ENCODE measurements around the gene FGFR2. TPM values are rescaled to one million over a fixed set of nuclear protein-coding genes. Genes with fewer than 3 reads are reported as not detected.

The FGFR2 gene
- total and polyA plus RNA-seq, 2 of the 4 experiments (the other 2 are of a cell fraction), result not detected

GRCh38 chr10:121478556-121478955, 119.7 kb downstream of the FGFR2 start:
- no CpG with 5 or more reads among the region's 7 CpGs for WGBS, 2 experiments (ENCODE audit: extremely low coverage in 2 of 2, insufficient read length in 1 of 2)

More at GRCh38 chr10:121478556-121478955, 119.7 kb downstream of the FGFR2 start:
- Histone ChIP-seq H2BK15ac (ENCODE audit: low read depth, low read length) (no peak overlapping the region), H3K9ac (ENCODE audit: low read depth, low read length) (no peak overlapping the region), H2AK9ac (replicated peaks; ENCODE audit: low read depth, low read length, poor library complexity) (no peak overlapping the region), H3K79me1 (ENCODE audit: low read depth in 1 of 2, low read length in 2 of 2) (no peaks in the 10 kb centered on the region), H3K9me1 (ENCODE audit: insufficient read depth, low read length) (no peaks in the 10 kb centered on the region), H2AK5ac (ENCODE audit: low read depth, low read length) (no peak overlapping the region), H3K4ac (ENCODE audit: low read depth, low read length) (no peak overlapping the region), H3K4me2 (ENCODE audit: low read depth, low read length) (no peak overlapping the region), H3K56ac (ENCODE audit: extremely low read depth, insufficient read depth, low read length) (no peak overlapping the region), H2BK5ac (ENCODE audit: low read depth, low read length, poor library complexity, severe bottlenecking) (no peak overlapping the region), H4K20me1 (ENCODE audit: insufficient read depth, low read length) (no peaks in the 10 kb centered on the region), H4K5ac (ENCODE audit: low read depth, low read length) (no peak overlapping the region), H3K23ac (ENCODE audit: low read depth, low read length) (no peak overlapping the region), H2BK120ac (ENCODE audit: low read depth, low read length) (no peak overlapping the region), H3K36me3 (ENCODE audit: control insufficient read depth, insufficient read depth, low read length) (no peaks in the 10 kb centered on the region), H4K91ac (ENCODE audit: insufficient read depth, low read depth, low read length) (no peak overlapping the region), H3K14ac (replicated peaks; ENCODE audit: low read depth, low read length) (no peak overlapping the region), H4K8ac (ENCODE audit: low read depth in 2 of 2, low read length in 2 of 2) (no peak overlapping the region), H3K4me3 (ENCODE audit: insufficient read depth, low read depth, low read length) (no peak overlapping the region), H2BK20ac (ENCODE audit: low read depth, low read length) (no peak overlapping the region), H3K18ac (ENCODE audit: low read depth, low read length) (no peak overlapping the region), H3K27ac (ENCODE audit: insufficient read depth, low read length) (no peak overlapping the region), H2AFZ (replicated peaks; ENCODE audit: low read length, poor library complexity) (no peak overlapping the region), H3K27me3 (ENCODE audit: control insufficient read depth, insufficient read depth, low read length) (no peaks in the 10 kb centered on the region), H3K9me3 (ENCODE audit: control insufficient read depth, insufficient read depth, low read length) (peaks cover 22% of the 10 kb centered on the region), H3K4me1 (ENCODE audit: control insufficient read depth, insufficient read depth, low read length) (no peaks in the 10 kb centered on the region)
- ATAC-seq (ENCODE audit: low read depth), result no peak
- in situ Hi-C loops (cut with MboI; ENCODE audit: low sequenced_read_pairs), result no loop called here
- CTCF ChIA-PET, result no interaction called here
- intact Hi-C loops (cut with micrococcal nuclease), result no loop called here
- dilution Hi-C loops (cut with HindIII; ENCODE audit: low sequenced_read_pairs, unreplicated experiment), result no loop called here
- POLR2A ChIA-PET (ENCODE audit: unreplicated experiment), result no interaction called here
- DNase-seq, result no peak
- BruUV-seq (replicated peaks), result no TSS peak
- no peak for TF ChIP-seq RAD21 (IDR thresholded peaks at IDR 0.05; ENCODE audit: low read length)
- TF ChIP-seq SMC3 (IDR thresholded peaks at IDR 0.05; ENCODE audit: low read depth, low read length), result no peak
- no peak for TF ChIP-seq BHLHE40 (IDR thresholded peaks at IDR 0.05; ENCODE audit: low read depth, low read length)

Data from IMR-90 (cell line).